Activated T-helper 1 cell treated with Interleukin-2 at 50 U/mL for 16 hours (primary cell): Measurements from ENCODE around the gene ARHGAP33.

Experiments used
- DNase-seq: peaks from one replicate; pipeline ENCODE4 v3.0.0-alpha.2; 2020; ENCODE audit warnings: low read depth

Gene ARHGAP33

GRCh38 chr19:35775298-35776101 lies at the start of gene ARHGAP33:
Gene ARHGAP33 (plus strand): TSS chr19:35775564. CDS start chr19:35775659, 95 bp downstream.
- DNase-seq: peak; percentile 95

- no peak for DNase-seq
Observed at GRCh38 chr19:35727053-35727955, 48.1 kb upstream of the ARHGAP33 start.

- DNase-seq: no peak
Observed at GRCh38 chr19:35727956-35728706, 47.2 kb upstream of the ARHGAP33 start.

GRCh38 chr19:35729021-35729420 lies 46.3 kb upstream of the ARHGAP33 start:
- DNase-seq: no peak

DNA sequence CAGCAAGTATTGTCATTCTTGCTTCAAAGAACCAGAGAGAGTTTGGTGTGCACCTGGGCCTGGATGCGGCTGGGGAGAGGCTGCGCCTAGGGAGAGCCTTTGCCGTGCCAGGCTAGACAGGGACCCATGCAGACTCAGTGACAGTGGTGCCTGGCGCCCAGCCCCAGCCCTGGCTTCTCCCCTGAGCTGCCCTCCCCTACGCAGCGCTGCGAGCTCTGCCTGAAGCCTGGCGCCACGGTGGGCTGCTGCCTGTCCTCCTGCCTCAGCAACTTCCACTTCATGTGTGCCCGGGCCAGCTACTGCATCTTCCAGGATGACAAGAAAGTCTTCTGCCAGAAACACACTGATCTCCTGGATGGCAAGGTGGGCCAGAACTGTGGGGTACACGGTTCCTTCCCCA lies 45.6 kb upstream of the ARHGAP33 start:
- DNase-seq: no peak

DNA sequence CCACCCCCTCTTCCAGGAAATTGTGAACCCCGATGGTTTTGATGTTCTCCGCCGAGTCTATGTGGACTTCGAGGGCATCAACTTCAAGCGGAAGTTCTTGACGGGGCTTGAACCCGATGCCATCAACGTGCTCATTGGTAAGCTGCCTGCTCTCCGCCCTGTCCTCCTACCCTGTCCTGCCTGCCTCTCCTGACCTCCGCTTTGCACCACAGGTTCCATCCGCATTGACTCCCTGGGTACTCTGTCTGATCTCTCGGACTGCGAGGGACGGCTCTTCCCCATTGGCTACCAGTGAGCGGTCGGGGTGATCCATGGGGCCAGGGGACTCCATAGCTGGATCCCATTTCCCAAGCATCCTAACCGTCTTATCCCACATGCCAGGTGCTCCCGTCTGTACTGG lies 45.0 kb upstream of the ARHGAP33 start:
- no peak for DNase-seq

DNA sequence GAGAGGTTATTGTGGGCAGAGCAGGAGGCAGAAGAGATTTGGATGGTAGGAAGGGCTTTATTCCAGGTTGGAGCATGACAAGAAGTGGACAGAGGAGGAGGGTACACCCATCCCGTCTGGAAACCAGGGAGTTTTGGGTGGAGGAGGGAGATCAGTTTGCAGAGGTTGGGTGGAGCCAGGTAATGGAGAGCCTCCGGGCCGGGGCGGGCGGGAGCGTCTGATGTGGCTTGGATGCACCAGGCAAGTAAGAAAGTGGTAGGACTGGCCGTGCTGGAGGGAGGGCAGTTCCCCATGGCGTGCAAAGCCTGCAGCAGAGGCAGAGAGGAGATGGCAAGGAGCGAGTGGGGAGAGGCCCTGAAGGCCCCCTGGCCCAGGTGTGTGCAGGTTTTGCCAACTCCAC lies 44.0 kb upstream of the ARHGAP33 start:
- DNase-seq: no peak

- DNase-seq: no peak
Observed at GRCh38 chr19:35731779-35732405, 43.5 kb upstream of the ARHGAP33 start.

DNA sequence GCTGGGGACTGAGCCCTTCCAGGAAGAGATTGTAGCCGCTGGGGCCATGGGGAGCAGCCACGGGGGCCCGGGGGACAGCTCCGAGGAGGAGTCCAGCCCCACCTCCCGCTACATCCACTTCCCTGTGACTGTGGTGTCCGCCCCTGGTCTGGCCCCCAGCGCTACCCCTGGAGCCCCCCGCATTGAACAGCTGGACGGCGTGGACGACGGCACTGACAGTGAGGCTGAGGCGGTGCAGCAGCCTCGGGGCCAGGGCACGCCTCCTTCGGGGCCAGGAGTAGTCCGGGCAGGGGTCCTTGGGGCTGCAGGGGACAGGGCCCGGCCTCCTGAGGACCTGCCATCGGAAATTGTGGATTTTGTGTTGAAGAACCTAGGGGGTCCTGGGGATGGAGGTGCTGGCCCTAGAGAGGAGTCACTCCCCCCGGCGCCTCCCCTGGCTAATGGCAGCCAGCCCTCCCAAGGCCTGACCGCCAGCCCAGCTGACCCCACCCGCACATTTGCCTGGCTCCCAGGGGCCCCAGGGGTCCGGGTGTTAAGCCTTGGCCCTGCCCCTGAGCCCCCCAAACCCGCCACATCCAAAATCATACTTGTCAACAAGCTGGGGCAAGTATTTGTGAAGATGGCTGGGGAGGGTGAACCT lies 42.7 kb upstream of the ARHGAP33 start:
- no peak for DNase-seq

- DNase-seq: no peak
Observed at GRCh38 chr19:35733180-35734125, 41.9 kb upstream of the ARHGAP33 start.

GRCh38 chr19:35734273-35734672 lies 41.1 kb upstream of the ARHGAP33 start:
- no peak for DNase-seq

GRCh38 chr19:35734889-35735288 lies 40.5 kb upstream of the ARHGAP33 start:
- DNase-seq: no peak

DNA sequence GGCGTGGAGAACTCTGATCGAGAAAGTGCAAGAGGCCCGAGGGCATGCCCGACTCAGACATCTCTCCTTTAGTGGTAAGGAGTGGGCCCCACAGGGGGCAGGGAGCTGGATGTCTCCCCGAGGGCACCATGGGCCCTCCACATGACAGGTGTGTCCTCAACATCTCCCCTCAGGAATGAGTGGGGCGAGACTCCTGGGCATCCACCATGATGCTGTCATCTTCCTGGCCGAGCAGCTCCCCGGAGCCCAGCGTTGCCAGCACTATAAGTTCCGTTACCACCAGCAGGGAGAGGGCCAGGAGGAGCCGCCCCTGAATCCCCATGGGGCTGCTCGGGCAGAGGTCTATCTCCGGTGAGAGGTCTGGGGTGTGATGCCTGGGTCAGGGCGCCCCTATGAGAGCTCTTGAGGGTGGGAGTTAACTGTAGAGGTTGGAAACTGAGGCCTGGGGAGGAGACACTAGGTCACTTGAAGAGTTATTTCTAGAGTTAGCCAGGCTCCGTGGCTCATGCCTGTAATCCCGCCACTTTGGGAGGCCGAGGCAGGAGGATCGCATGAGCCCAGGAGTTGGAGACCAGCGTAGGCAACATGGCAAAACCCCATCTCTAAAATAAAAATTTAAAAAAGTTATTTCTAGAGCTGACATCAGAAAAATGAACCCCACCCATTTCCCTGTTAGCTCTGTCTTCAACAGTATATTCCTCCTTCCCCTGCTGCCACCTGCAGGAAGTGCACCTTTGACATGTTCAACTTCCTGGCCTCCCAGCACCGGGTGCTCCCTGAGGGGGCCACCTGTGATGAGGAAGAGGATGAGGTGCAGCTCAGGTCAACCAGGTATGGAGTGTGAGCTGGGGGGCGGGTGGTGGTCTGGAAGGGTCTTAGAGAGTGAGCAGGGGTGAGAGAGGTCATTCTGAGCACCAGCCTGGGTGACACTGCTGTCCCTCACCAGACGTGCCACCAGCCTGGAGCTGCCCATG lies 38.2 kb upstream of the ARHGAP33 start:
- no peak for DNase-seq

GRCh38 chr19:35738021-35738886 lies 37.1 kb upstream of the ARHGAP33 start:
- DNase-seq: no peak

GRCh38 chr19:35738887-35739229 lies 36.5 kb upstream of the ARHGAP33 start:
- DNase-seq: no peak

GRCh38 chr19:35739275-35740107 lies 35.9 kb upstream of the ARHGAP33 start:
- DNase-seq: no peak

- DNase-seq: no peak
Observed at GRCh38 chr19:35740108-35740422, 35.3 kb upstream of the ARHGAP33 start.
